ENCODE data around the gene SLC6A19.
"Not testable (repeated sequence)": the region's sequence is repeated elsewhere in the genome, so short reads cannot be mapped to it uniquely, and the experiment has no call there.

Gene SLC6A19

DNA sequence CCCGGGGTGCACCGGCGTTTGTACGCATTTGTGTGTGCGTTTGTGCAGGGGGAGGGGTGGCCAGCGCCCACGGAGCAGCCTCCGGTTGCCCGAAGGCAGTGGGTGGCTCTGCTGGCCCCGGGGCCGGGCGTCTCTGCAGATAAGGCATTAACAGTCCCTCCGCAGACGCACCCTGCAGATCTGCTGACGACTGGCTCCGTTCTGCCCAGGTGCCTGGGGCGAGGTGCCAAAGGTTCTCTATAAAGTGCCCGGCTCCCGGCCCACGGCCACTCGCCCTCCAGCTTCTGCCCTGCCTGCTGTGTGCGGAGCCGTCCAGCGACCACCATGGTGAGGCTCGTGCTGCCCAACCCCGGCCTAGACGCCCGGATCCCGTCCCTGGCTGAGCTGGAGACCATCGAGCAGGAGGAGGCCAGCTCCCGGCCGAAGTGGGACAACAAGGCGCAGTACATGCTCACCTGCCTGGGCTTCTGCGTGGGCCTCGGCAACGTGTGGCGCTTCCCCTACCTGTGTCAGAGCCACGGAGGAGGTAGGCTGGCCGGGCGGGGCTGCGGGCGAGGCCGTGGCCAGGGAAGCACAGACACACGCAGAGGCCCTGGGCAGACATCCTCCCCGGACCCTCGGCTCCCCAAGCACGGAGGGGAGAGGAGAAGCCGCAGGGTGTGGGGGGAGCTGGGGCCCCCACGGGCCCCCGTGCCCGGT, at the start of gene SLC6A19:
Gene SLC6A19, plus strand, starts transcription at position 269 of the 699 bp plus-strand sequence. Its CDS starts 56 bp downstream, at position 325.
- no peak for DNase-seq (ENCODE audit: low read depth)

DNA sequence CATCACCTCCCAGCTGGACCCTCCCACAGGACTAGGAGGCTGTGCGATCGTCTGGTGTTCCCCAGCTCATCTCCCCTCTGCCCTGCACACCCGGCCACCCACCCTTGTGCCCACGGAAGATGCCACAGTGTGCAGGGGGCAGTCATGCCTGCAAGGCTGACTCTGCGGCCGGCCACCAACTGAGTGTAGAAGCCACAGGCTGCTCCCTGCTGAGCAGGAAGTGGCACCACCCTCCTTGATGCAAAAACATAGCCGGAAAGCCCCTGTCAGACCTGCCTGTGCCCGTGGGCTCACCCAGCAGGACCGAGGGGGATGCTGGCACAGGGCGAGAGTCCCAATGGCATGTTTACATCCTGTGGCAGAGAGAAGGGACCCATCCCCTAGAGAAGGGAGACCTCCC, 49.2 kb upstream of the SLC6A19 start:
- no peak for DNase-seq (ENCODE audit: low read depth)

DNA sequence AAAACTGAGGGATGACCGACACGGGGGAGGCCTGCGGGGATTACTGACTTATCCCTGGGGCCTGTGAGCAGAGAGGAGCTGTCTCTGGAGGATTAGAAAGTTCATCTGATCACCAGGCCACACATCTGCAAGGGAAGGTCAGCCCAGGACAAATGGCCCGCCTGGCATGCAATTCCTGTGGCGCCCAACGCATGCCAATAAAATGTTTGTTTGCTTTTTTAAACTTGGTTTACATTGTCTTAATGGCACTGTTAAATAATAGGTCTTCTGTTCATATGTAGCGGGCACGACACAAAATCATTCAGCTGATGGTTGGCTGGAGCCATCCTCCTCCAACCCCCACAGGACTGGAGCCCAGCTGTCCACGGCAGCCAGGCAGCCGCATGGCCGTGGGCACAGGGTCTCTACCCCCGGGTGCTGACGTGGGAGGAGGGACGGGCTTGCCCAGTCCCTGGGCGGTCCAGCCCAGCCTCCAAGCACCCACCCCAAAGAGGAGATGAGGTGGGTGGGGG, 48.6 kb upstream of the SLC6A19 start:
- no peak for DNase-seq (ENCODE audit: low read depth)

DNA sequence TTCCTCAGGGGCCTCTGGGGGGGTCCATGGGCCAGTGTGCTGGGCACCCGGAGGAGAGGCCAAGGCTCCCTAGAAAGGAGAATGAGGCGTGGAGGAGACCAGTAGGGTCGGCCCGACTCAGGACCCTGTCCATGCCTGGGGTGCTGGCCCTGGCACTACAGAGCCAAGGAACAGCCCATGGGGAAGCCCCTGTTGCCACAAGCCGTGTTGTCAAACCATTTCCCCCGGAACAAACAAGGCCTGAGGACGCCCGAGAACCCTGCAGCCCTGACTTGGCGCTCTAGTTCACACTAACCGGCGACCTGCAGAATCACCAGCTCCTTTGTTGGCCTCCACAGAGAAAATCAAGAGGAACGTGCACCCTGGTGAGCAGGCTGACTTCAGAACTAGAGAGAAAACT, 48.0 kb upstream of the SLC6A19 start:
- DNase-seq (ENCODE audit: low read depth), result no peak

DNA sequence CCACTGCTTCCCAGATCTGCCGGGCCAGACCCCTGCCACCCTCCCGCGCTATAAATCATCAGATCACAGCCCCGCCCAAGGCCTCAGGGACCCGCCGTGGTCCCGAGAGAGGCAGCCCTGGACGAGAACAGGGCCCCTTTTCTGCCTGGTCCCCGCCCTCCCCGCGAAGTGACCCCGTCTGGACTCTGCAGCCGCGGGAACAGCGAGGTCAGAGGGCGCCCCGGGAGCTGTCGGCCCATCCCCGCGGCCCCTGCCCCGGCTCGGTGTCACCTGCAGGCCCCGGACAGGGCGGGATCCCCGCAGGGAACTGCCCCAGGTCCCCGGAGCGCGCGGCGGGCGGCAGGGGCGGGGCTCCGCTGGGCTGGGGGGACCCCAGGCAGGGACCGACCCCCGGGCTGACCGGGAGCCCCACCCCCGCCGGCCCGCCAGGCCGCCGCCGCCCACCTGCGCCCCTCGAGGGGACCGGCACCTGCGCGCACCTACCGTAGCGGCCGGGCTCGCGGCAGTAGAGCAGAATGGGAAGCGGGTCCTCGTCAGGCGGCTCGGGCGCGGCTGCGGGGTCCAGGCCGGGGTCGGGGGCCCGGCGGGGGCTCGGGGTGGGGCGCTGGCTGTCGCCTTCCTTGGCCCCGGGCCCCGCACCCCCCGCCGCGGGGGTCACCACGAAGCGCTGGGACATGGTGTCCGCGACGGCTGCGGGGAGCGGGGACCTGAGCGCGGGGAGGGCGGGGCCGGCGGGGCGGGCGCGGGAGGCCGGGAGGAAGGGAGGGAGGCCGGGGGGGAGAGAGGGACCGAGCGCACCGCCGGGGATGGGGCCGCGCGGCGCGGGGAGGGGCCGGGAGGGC, 46.0 kb upstream of the SLC6A19 start:
- no peak for DNase-seq (ENCODE audit: low read depth)

DNA sequence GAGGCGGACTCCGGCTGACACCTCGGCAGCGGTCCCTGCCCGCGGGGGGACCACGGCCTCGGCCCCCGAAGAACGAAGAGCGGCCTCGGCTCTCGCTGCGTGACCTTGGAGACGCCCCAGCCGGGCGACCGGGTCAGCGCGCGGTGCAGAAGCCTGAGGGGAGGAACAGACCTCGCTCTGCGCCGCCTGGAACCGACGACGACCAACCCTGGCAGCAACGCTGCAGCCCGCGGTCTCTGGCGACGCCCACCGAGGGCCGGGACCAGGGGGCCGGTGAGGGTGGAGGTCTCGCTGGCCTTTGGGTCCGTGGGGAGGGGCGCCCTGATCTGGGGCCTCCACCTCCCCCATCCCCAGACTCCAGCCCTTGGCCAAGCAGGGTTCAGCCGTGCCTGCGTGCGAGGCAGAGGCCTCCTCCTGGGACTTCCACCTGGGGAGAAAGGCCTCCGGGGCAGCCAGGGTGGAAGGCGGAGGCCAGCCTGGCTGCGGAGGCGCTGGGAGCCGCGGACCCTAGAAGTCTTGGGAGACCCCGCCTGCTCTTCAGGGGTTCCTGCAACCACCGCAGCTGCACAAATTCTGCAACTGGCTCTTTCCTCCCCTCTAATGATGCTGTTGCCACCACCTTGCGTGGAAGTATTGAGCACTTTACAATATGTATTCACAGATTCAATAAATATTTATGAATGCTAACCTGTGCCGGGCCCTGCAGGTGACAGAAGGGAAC, 45.2 kb upstream of the SLC6A19 start:
- DNase-seq (ENCODE audit: low read depth), result no peak

DNA sequence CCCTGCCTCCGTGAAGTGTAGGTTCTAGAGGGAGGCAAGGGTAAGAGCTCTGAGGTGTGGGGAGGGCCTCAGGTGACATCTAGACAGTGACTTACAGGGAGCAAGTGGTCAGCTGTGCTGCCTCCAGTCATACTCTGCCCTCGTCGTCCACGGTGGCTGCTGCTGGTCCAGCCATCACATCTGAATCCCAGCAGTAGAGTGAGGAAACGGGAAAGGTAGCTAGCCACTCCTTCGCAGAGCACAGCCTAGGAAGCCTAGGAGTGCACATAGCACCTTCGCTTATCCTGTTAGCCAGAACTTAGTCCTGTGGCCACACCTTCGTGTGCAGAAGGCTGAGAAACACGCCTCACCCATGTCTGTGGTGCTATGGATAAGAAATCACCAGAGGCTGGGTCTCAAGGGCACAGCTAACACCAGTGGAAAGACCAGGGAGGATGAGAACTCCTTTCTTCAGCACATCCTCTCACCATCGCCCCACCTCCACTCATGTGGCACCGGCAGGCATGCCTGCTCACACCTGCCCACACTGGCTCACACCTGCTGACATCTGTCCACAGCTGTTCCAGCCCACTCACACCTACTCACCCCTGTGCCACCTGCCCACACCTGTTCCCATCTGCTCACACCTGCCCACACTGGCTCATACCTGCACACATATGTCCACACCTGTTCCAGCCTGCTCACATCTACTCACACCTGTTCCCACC, 44.5 kb upstream of the SLC6A19 start:
- no peak for DNase-seq (ENCODE audit: low read depth)

DNA sequence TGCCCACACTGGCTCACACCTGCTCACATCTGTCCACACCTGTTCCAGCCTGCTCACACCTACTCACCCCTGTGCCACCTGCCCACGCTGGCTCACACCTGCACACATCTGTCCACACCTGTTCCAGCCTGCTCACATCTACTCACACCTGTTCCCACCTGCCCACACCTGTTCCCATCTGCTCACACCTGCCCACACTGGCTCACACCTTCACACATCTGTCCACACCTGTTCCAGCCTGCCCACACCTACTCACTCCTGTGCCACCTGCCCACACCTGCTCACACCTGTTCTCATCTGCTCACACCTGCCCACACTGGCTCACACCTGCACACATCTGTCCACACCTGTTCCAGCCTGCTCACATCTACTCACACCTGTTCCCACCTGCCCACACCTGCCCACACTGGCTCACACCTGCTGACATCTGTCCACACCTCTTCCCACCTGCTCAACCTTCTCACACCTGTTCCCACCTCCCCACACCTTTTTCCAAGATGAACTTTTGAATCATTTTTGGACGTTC, 43.9 kb upstream of the SLC6A19 start:
- not testable (repeated sequence) for DNase-seq (ENCODE audit: low read depth)

DNA sequence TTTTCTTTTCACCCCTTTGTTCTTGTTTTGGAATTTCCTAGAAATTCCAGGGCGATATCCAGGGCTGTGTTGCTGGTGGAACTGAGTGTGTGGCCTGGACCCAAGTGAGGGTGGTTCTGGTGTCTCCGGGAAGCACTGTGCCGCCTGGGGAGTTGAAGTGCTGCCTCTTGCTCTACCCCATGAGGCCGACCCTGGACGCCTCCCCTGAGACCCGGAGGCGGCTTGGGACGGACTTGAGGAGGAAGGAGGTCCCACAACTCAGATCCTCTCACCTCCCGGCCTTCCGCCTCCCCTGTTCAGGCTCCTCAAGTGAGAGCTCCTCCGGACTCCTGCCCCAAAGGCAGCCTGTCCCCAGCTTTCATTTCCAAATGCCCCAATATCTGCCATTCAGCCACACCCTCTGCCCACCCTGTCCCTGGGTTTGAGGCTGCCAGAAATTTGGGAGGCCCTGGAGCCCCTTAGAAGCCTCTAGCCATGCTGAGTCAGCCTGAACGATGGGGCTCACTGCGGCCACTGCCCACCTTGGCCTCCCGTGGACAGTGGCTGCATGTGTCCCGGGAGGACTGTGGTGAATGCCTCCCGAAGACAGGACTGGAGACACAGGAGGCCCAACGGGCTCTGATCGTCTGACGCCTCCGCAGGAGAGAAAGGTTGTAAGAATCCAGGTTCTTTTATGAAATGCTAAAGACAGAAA, 42.6 kb upstream of the SLC6A19 start:
- no peak for DNase-seq (ENCODE audit: low read depth)

DNA sequence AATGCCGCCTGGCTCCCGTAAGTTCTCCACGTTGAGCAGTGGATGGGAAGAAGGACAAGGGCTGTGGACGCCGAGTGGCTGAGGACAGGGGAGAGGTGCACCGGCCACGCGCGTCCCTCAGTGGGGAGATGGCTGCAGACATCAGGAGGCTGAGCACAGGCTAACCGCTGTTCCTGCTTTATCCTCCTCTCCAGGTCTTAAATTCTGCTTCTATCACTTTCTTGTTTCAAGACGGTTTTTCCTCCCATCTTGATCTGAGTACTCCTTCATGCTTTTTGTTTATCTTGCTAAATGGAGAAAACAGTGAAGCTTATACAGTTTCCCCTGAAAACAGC, 42.1 kb upstream of the SLC6A19 start:
- DNase-seq (ENCODE audit: low read depth), result no peak

DNA sequence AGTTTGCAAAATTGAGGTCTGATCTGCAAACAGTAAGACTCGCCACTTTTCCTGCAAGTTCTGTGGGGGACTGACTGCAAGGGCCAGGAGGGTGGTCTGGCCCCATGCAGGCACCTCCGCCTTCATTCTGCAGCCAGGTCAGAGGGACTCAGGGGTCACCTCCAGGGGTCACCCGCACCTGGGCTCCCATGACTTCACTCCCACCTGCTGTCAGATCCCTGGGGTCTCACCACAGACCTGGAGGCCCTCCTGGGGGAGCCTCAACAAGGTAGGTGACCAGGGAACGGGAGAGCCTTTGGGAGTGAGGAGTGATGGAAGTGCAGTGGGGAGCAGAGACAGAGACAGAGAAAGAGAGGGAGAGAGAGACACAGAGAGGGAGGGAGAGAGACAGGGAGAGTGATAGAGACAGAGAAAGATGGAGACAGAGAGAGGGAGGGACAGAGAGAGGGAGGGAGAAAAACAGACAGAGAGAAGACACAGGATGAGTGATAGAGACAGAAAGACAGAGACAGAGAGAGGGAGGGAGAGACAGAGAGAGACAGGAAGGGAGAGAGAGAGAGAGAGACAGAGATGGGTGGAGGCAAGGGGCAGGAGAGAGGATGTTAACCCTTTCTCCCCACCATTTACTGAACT, 41.5 kb upstream of the SLC6A19 start:
- no peak for DNase-seq (ENCODE audit: low read depth)

DNA sequence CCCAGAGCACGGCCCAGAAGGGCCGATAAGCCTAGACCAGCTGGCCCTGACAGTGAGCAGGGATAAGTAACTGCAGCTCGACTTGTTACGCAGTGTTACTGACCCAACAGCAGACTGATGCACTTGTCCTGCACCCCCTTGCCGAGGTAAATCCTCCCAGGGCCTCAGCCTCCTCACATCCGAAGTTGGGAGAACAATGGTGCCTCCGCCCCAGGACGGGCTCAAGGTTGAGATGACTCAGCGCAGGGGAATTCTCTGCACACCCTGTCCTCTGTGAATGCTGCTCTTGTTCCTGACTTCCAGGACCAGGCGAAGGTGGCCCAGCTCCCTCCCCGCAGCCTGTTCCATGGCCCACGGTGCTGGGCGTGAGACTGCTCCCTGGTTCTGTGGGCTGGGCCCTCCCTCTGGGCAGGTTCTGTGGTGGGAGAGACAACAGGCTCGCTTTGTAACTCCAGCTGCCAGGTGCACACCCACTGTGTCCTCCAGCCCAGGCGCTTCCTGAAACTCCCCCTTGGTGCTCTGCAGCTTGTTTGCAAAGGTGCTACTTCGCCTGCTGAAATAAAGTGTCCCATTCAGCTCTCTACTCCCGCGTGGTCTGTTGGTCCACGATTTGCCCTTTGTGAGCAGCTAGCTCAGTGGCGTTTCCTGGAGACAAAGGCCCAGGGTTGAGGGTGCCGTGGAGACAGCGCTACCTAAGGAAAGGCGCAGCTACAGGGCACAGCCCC, 40.1 kb upstream of the SLC6A19 start:
- no peak for DNase-seq (ENCODE audit: low read depth)

DNA sequence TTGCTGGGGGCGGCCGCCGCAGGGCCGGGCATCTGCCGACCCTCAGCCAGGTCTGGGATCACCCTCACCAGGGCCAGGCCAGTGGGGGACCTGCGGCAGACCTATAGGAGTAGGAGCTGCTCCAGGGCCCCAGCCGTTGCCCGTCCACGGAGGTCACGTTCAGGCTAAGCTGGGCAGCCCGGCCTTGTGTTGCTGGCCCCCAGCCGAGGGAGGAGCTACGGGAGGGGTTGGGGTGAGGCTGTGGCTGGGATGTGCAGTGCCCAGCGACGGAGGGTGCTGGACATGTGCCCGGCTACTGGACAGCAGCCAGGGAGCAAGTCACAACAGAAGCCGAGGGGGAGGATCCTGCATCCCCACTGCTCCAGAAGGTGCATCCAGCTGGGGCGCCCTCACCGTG, 39.6 kb upstream of the SLC6A19 start:
- no peak for DNase-seq (ENCODE audit: low read depth)

DNA sequence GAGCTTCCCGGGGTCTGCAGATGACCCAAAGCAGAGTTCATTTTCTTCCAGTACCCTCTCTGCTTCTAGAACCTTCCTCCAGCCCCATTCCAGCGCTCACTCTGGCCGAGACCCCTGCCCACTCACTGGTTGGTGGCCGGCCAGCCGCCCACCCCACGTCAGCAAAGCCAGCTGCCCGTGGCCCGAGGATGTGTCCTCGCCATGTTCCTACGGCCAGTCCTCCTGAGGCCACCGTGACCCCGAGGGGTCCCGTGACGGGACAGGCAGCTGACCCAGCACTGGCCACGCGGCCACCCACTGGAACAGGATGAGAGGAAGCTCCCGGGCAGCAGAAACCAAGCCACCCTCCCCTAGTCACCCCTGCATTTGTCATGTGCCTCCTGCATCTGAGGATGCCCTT, 39.1 kb upstream of the SLC6A19 start:
- DNase-seq (ENCODE audit: low read depth), result no peak

DNA sequence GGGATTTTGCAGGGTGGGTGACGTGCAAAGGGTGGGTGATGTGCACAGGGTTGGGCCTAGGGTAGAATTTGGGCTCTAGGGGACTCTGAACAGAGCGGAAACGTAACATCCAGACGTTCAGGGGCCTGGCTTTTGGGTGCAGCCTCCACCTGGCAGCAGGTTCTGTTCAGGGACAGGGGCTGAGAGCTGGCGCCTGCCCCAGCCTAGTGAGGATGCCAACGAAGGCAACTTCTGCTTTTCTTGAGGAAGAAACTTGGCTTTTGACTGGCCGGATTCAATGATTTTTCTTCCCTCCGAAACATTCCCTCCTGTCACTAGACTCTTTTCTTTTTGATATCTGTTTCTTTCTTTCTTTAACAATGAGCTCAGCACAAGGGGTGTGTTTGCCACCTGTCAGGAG, 38.6 kb upstream of the SLC6A19 start:
- no peak for DNase-seq (ENCODE audit: low read depth)

DNA sequence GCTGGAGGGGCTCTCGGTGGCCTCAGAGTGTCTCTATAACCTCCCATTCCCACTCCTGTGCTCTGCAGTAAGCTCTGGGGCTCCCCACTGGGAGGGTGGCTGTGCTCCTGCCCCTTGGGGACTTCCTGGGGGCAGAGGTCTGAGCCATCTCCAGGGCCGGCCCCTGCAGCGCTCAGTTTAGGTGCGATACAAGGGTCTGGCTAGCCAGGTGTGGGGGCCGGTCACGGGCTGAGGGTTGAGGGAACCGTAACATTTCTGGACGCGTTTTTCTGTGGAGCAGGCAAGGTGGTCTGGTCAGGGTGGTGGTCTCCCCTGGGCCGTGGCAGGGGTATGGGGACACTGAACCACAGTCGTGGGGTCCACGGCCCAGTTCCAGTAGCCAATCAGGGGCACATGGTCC, 38.0 kb upstream of the SLC6A19 start:
- no peak for DNase-seq (ENCODE audit: low read depth)

DNA sequence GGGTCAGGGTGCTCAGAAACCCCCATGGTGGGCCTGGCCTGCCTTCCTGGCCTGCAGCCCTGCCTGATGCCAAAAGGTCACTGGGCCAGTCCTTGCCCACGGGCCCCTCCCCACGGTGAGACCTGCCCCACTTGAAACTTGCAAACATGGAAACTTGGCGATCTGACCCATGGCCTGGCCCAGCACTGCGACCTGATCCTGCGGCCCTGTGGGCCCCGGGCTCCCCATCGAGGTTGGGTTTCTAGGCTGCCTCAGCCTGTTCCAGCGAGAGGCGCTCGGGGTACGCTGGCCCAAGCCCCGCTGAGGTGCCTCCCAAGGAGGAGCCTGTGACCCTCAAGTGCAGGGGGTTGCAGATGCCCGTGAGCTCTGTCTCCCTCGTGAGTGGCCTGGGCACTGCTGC, 37.5 kb upstream of the SLC6A19 start:
- no peak for DNase-seq (ENCODE audit: low read depth)

DNA sequence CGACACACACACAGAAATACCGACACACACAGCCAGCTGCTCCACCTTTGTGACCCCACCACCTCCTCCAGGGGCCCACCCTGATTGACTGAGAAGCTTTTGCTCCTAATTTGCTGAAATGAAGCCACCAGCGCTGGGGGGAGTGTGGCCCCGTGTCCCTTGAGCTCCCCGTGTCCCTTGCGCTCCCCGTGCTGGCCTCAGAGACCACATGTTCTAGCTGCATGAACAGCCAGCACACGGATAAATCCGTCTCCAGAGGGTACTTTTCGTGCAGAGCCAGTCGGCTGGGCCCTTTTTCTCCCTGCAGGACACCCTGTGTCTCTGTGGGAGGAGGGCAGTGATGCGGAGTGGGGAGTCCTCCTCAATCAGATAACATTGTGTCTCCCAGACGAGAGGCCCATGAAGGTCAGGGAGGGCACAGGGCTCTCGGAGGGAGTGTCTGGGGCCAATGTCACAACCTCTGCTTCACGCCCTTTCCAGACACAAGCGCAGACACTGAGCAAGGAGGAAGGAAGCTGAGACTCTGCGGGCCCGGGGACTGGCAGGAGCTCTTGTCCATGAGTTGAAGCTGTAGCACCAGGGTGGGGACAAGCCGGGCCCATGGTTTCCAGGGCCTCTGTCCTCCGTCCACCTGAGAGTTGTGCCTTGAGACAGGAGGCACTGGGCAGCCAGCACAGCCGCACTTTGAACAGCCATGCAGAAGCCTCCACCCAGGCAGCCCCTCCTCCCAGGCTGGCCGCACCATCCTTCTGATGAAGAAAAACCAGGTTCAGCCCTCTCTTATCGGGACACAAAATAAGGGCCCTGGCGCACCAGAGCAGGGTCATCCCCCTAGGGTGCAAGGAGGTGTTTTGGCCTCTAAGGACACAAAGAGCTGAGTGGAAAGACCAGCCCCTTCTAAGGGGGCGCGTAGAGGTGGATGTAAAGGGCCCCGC, 36.4 kb upstream of the SLC6A19 start:
- DNase-seq (ENCODE audit: low read depth), result no peak

DNA sequence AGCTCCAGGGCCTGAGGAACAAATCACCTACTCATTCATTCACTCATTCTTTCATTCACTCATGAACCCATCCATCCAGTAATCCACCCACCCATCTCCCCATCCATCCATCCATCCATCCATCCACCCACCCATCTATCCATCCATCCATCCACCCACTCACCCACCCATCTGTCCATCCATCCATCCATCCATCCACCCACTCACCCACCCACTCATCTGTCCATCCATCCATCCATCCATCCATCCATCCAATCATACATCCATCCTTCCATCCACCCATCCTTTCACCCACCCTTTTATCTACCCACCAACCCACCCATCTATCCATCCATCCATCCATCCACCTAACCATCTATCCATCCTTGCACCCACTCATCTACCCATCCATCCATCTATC, 35.5 kb upstream of the SLC6A19 start:
- no peak for DNase-seq (ENCODE audit: low read depth)

All from activated T-helper 1 cell treated with Interleukin-2 at 50 U/mL for 16 hours (primary cell).